HepG2 (cell line): ENCODE results near the gene LTC4S. TPM values are rescaled to one million over a fixed set of nuclear protein-coding genes. Genes with fewer than 3 reads are reported as not detected.

ENCODE experiments used
- ATAC-seq: fragments of 200-7000 bp; cut with Tn5 transposase; 3 replicates; pipeline ENCODE4 v1.9.1; 2020; ENCODE audit warnings: mild to moderate bottlenecking, moderate library complexity
- BruUV-seq: library from RNA; stranded (reverse); fragments of 400-500 nt; replicated peaks from 2 replicates; lab custom pipeline; 2021; lab: Mats Ljungman, UMichigan
- CTCF ChIA-PET: fragments of 300-600 bp; formaldehyde crosslinking; extraction: SDS; loops from one replicate; lab custom pipeline; 2021; ENCODE audit warnings: low total read pairs, inconsistent platforms, low intra/inter-chr PET ratio; lab: Yijun Ruan, JAX
- POLR2A ChIA-PET: fragments of 350-600 bp; sonication (Branson Sonifier 250); formaldehyde crosslinking; loops from one replicate; lab custom pipeline; 2020; ENCODE audit warnings: antibody characterized with exemption, inconsistent platforms; lab: Yijun Ruan, JAX
- DNase-seq: peaks from one replicate; pipeline ENCODE4 v3.0.0-alpha.2; 2015; ENCODE audit warnings: low spot score
- FAIRE-seq: peaks from 3 replicates; lab custom pipeline; 2011; peaks lifted over from hg19 to GRCh38; lab: Jason Lieb, UNC
- H2AFZ ChIP-seq: one replicate; pipeline ENCODE4 v1.6.1; 2011; ENCODE audit warnings: low read length, inconsistent platforms
- H3K27ac ChIP-seq: fragments of 300-600 bp; 3 replicates; pipeline ENCODE4 v1.8.0; 2011; ENCODE audit warnings: mixed run types, mild to moderate bottlenecking, mixed read lengths, low read length, inconsistent platforms; ENCODE audit not compliant: insufficient read depth; ENCODE audit errors: extremely low read length
- H3K27me3 ChIP-seq, 2 experiments: fragments of 200-600 bp in 1 of 2; 2 replicates in 1 of 2; 3 replicates in 1 of 2; pipeline versions ENCODE4 v1.6.0 to v1.8.0; 2011; ENCODE audit warnings: low read length in 2 of 2, mild to moderate bottlenecking in 2 of 2, moderate library complexity in 2 of 2, inconsistent platforms in 1 of 2; ENCODE audit not compliant: insufficient read depth in 2 of 2, control insufficient read depth in 1 of 2
- H3K36me3 ChIP-seq, 2 experiments: fragments of 200-600 bp in 1 of 2; replicated peaks in 1 of 2; 2 replicates in 1 of 2; 3 replicates in 1 of 2; pipeline versions ENCODE4 v1.5.1 to v1.8.0; 2011; ENCODE audit warnings: low read length in 2 of 2, inconsistent platforms in 1 of 2; ENCODE audit not compliant: insufficient read depth in 2 of 2, control insufficient read depth in 1 of 2
- H3K4me1 ChIP-seq: 2 replicates; pipeline ENCODE4 v1.5.1; 2012; ENCODE audit warnings: low read length, inconsistent platforms; ENCODE audit not compliant: insufficient read depth
- H3K4me2 ChIP-seq: 2 replicates; pipeline ENCODE4 v1.6.0; 2011; ENCODE audit warnings: low read depth, low read length, inconsistent platforms
- H3K4me3 ChIP-seq, 3 experiments: fragments of 200-600 bp in 1 of 3; sonication (generic), shearing (Covaris generic) in 1 of 3; replicated peaks in 1 of 3; 2 replicates each; pipeline ENCODE4 v1.5.1; 2011 to 2016; ENCODE audit warnings: low read length in 3 of 3, inconsistent platforms in 2 of 3, low read depth in 2 of 3, mild to moderate bottlenecking in 2 of 3, control low read depth in 1 of 3, mixed read lengths in 1 of 3; ENCODE audit not compliant: insufficient read depth in 1 of 3
- H3K79me2 ChIP-seq: one replicate; pipeline ENCODE4 v1.6.1; 2011; ENCODE audit warnings: low read length, inconsistent platforms; ENCODE audit not compliant: insufficient read depth
- H3K9ac ChIP-seq: 2 replicates; pipeline ENCODE4 v1.6.0; 2011; ENCODE audit warnings: mild to moderate bottlenecking, low read depth, low read length, inconsistent platforms; ENCODE audit not compliant: insufficient read depth
- H3K9me3 ChIP-seq: 2 replicates; pipeline ENCODE4 v1.5.1; 2012; ENCODE audit warnings: mild to moderate bottlenecking, low read length
- H4K20me1 ChIP-seq: 2 replicates; pipeline ENCODE4 v1.6.0; 2011; ENCODE audit warnings: inconsistent platforms, mild to moderate bottlenecking, low read length, moderate library complexity; ENCODE audit not compliant: insufficient read depth
- HDAC1 ChIP-seq: sonication (generic); formaldehyde crosslinking; IDR thresholded peaks from 2 replicates; pipeline ENCODE4 v1.5.1; 2020; ENCODE audit warnings: mild to moderate bottlenecking, missing genetic modification reagents
- IRF2 ChIP-seq: IDR thresholded peaks from 2 replicates; pipeline ENCODE4 v1.6.1; 2018; ENCODE audit warnings: missing genetic modification reagents, missing compliant biosample characterization
- NR2F6 ChIP-seq, 2 experiments: IDR thresholded peaks; 2 replicates each; pipeline ENCODE4 v1.6.1; 2016; ENCODE audit warnings: antibody characterized with exemption in 1 of 2, mild to moderate bottlenecking in 1 of 2
- POLR2A ChIP-seq, 2 experiments: IDR thresholded peaks; 2 replicates each; pipeline ENCODE4 v1.6.1; 2011; ENCODE audit warnings: low read depth in 2 of 2, low read length in 2 of 2, mild to moderate bottlenecking in 1 of 2, moderate library complexity in 1 of 2; ENCODE audit not compliant: insufficient read depth in 1 of 2
- RAD21 ChIP-seq: fragments of 450-650 bp; formaldehyde crosslinking; IDR thresholded peaks from 2 replicates; pipeline ENCODE4 v1.5.0; 2020; ENCODE audit warnings: mild to moderate bottlenecking
- SETDB1 ChIP-seq: sonication (generic); formaldehyde crosslinking; IDR thresholded peaks from 2 replicates; pipeline ENCODE4 v1.5.1; 2020; ENCODE audit warnings: missing genetic modification reagents, mild to moderate bottlenecking, borderline replicate concordance
- SIX4 ChIP-seq: sonication (generic); formaldehyde crosslinking; IDR thresholded peaks from 2 replicates; pipeline ENCODE4 v1.4.0; 2020; ENCODE audit warnings: missing genetic modification reagents
- SP5 ChIP-seq: IDR thresholded peaks from 2 replicates; pipeline ENCODE4 v1.6.1; 2016; ENCODE audit warnings: low read depth, borderline replicate concordance
- TARDBP ChIP-seq: sonication (generic); formaldehyde crosslinking; IDR thresholded peaks from 2 replicates; pipeline ENCODE4 v1.8.0; 2022; ENCODE audit warnings: mild to moderate bottlenecking, missing genetic modification reagents
- ZNF557 ChIP-seq: sonication (generic); formaldehyde crosslinking; IDR thresholded peaks from 2 replicates; pipeline ENCODE4 v1.4.0; 2020; ENCODE audit warnings: missing genetic modification reagents
- ZNF766 ChIP-seq: sonication (generic); formaldehyde crosslinking; IDR thresholded peaks from 2 replicates; pipeline ENCODE4 v1.5.0; 2020; ENCODE audit warnings: missing genetic modification reagents, borderline replicate concordance
- ZNF816 ChIP-seq: sonication (generic); formaldehyde crosslinking; IDR thresholded peaks from 2 replicates; pipeline ENCODE4 v1.8.0; 2022; ENCODE audit warnings: missing genetic modification reagents, mild to moderate bottlenecking, borderline replicate concordance
- WGBS: methylation state at CpG from one replicate; pipeline ENCODE4 v1.1.6; 2017; ENCODE audit warnings: low lambda C conversion rate; 5-methylcytosine and 5-hydroxymethylcytosine counted together
- in situ Hi-C: cut with HindIII; loops from 2 replicates; pipeline ENCODE4 v1.10.0; 2017; ENCODE audit warnings: low pct_unique_long_range_greater_than_20kb; ENCODE audit not compliant: extremely low pct_ligation_motif_present
- intact Hi-C: fragments of 100-400 bp; cut with micrococcal nuclease; formaldehyde crosslinking; loops from one replicate; pipeline ENCODE4 v1.10.0; 2022; ENCODE audit not compliant: unreplicated experiment
- polyA plus RNA-seq, 8 experiments: library from polyadenylated mRNA; depleted of rRNA in 3 of 8; stranded (reverse) in 7 of 8; unstranded in 1 of 8; fragments of >200 nt; fragmentation: Illumina TruSeq in 4 of 8; extraction: Trizol in 4 of 8; gene quantifications; 2 replicates each; pipeline versions ENCODE4 v1.2.1 to v1.2.3, GENCODE V29; 2011 to 2016; ENCODE audit warnings: low read depth in 4 of 8, missing spikeins in 1 of 8, mixed read lengths in 1 of 8; ENCODE audit not compliant: insufficient read depth in 1 of 8
- total RNA-seq, 5 experiments: library from RNA; depleted of rRNA; stranded (reverse); fragments of >200 nt; fragmentation: Illumina TruSeq; extraction: Trizol; gene quantifications; 2 replicates each; pipeline ENCODE4 v1.2.3, GENCODE V29; 2016; ENCODE audit warnings: low read depth in 1 of 5
- TF ChIP-seq, protein P1 (sequence below): sonication (generic); formaldehyde crosslinking; conservative IDR thresholded peaks from 2 replicates; pipeline ENCODE4 v1.4.0; 2020; ENCODE audit warnings: missing genetic modification reagents
- TF ChIP-seq, protein P2 (sequence below): sonication (generic); formaldehyde crosslinking; IDR thresholded peaks from 2 replicates; pipeline ENCODE4 v1.5.1; 2020; ENCODE audit warnings: missing genetic modification reagents, mild to moderate bottlenecking, borderline replicate concordance
- TF ChIP-seq, protein P3 (sequence below): sonication (generic); formaldehyde crosslinking; IDR thresholded peaks from 2 replicates; pipeline ENCODE4 v1.4.0; 2020; ENCODE audit warnings: mild to moderate bottlenecking, missing genetic modification reagents

LTC4S gene
- total and polyA plus RNA-seq, 2 of the 13 experiments (the other 11 are each of a cell fraction or from before 2014, with no cell fraction given): 0.35 TPM; not detected in 1

DNA sequence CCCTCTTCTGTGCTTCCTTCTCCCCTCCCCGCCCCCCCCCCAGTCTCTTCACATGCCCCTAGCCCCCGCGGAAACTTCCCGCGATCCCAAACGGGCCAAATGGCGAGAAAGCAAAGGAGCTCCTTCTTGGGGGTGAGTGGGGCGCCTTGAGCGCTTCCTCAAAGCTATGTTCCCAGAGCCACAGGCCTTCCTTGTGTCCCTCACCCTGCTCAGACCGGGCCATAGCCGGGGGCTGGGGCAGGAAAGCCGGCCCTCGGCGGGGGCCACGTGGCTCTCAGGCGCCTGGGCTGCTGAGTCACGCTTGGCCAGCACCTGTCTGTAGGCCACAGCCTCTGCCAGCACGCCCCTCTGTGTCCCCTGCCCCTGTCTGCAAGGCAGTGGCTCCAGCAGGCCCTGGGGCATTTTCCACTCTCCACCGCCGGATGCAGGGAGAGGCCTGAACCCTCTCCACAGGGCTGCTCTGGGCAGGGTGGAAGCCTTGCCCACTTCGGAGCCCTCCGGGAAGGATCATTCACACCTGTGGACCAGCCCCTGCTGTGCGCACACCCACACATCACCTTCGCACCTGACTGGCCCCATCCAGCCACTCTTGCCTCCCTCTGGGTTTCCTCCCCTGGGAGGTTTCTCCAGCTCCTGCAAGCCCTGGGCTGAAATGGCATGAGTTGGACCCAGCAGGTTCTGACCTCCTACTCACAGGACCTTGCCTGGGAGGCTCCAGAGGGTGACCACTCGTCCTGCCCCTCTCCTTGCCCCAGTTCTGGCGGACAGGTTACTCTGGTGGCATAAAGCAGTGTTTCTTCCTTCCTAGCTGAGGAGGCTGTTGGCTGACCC, 25.7 kb downstream of the LTC4S start:
- ChIA-PET POLR2A (interaction anchor here (0.5 to 5.3 kb wide), 15 partner anchors 8 to 271 kb away, joined by 3 to 115 read pairs (median 5); partner anchors contain the start of genes CBY3, HNRNPH1, MAML1 and MGAT4B), CTCF (no interaction called here)
- 2% methylated on average over 7 of the region's 26 CpGs for WGBS
- no TSS peak for BruUV-seq
- FAIRE-seq (no peak), ATAC-seq (peak; percentile 66), DNase-seq (peak; percentile 82)
- H3K9ac ChIP-seq: peak overlapping the region; percentile 100
- H3K9me3 ChIP-seq: no peaks in the 10 kb centered on the region
- H2AFZ ChIP-seq: no peak overlapping the region
- peak overlapping the region; percentile 92 for H3K4me2 ChIP-seq
- in situ Hi-C loops (no loop called here), intact Hi-C loops (loop anchor here (1.0 to 2.0 kb wide), 2 partner anchors 11 to 15 kb away; no protein-coding TSS in a partner anchor)
- H4K20me1 ChIP-seq: peaks cover 32% of the 10 kb centered on the region
- peaks cover 40% of the 10 kb centered on the region for H3K79me2 ChIP-seq
- no peaks in the 10 kb centered on the region for H3K27me3 ChIP-seq
- H3K4me3 ChIP-seq: peak overlapping the region; percentile 36 to 99 (median 97); a peak in 5 of 6 replicates
- peaks cover 11 to 14% of the 10 kb centered on the region in 2 experiments; a peak in 4 of 5 replicates for H3K36me3 ChIP-seq
- H3K4me1 ChIP-seq: peaks cover 58% of the 10 kb centered on the region
- peak overlapping the region; percentile 99 for H3K27ac ChIP-seq
- TF ChIP-seq SETDB1 (CRISPR knock-in tag) (no peak), ZNF766 (CRISPR knock-in tag) (peak; percentile 39; the same call in 1 of the 2 replicates), SP5 (no peak), RAD21 (CRISPR knock-in tag) (peak; percentile 49), IRF2 (peak; percentile 47; the same call in 1 of the 2 replicates), SIX4 (CRISPR knock-in tag) (no peak), TARDBP (CRISPR knock-in tag) (no peak; the same call in 1 of the 2 replicates), POLR2A (IDR thresholded peaks at IDR 0.05; ENCODE audit: insufficient read depth in 1 of 2, low read depth in 2 of 2, low read length in 2 of 2) (peak in 1 of 2 experiments; percentile 63; a peak in 2 of 4 replicates), HDAC1 (CRISPR knock-in tag) (peak; percentile 68; the same call in 1 of the 2 replicates), NR2F6 (IDR thresholded peaks at IDR 0.05) (no peak), NR2F6 (CRISPR knock-in tag; IDR thresholded peaks at IDR 0.05) (0 out of 2 replicates have a peak, but pooled peaks have one; percentile 40), ZNF816 (CRISPR knock-in tag) (peak; percentile 67), ZNF557 (CRISPR knock-in tag) (peak; percentile 72; the same call in 1 of the 2 replicates)
- TF ChIP-seq, protein P1, sequence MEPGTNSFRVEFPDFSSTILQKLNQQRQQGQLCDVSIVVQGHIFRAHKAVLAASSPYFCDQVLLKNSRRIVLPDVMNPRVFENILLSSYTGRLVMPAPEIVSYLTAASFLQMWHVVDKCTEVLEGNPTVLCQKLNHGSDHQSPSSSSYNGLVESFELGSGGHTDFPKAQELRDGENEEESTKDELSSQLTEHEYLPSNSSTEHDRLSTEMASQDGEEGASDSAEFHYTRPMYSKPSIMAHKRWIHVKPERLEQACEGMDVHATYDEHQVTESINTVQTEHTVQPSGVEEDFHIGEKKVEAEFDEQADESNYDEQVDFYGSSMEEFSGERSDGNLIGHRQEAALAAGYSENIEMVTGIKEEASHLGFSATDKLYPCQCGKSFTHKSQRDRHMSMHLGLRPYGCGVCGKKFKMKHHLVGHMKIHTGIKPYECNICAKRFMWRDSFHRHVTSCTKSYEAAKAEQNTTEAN (CRISPR knock-in tag): 0 out of 2 replicates have a peak, but pooled peaks have one; percentile 8
- TF ChIP-seq, protein P2, sequence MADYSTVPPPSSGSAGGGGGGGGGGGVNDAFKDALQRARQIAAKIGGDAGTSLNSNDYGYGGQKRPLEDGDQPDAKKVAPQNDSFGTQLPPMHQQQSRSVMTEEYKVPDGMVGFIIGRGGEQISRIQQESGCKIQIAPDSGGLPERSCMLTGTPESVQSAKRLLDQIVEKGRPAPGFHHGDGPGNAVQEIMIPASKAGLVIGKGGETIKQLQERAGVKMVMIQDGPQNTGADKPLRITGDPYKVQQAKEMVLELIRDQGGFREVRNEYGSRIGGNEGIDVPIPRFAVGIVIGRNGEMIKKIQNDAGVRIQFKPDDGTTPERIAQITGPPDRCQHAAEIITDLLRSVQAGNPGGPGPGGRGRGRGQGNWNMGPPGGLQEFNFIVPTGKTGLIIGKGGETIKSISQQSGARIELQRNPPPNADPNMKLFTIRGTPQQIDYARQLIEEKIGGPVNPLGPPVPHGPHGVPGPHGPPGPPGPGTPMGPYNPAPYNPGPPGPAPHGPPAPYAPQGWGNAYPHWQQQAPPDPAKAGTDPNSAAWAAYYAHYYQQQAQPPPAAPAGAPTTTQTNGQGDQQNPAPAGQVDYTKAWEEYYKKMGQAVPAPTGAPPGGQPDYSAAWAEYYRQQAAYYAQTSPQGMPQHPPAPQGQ (CRISPR knock-in tag): no peak
- TF ChIP-seq, protein P3, sequence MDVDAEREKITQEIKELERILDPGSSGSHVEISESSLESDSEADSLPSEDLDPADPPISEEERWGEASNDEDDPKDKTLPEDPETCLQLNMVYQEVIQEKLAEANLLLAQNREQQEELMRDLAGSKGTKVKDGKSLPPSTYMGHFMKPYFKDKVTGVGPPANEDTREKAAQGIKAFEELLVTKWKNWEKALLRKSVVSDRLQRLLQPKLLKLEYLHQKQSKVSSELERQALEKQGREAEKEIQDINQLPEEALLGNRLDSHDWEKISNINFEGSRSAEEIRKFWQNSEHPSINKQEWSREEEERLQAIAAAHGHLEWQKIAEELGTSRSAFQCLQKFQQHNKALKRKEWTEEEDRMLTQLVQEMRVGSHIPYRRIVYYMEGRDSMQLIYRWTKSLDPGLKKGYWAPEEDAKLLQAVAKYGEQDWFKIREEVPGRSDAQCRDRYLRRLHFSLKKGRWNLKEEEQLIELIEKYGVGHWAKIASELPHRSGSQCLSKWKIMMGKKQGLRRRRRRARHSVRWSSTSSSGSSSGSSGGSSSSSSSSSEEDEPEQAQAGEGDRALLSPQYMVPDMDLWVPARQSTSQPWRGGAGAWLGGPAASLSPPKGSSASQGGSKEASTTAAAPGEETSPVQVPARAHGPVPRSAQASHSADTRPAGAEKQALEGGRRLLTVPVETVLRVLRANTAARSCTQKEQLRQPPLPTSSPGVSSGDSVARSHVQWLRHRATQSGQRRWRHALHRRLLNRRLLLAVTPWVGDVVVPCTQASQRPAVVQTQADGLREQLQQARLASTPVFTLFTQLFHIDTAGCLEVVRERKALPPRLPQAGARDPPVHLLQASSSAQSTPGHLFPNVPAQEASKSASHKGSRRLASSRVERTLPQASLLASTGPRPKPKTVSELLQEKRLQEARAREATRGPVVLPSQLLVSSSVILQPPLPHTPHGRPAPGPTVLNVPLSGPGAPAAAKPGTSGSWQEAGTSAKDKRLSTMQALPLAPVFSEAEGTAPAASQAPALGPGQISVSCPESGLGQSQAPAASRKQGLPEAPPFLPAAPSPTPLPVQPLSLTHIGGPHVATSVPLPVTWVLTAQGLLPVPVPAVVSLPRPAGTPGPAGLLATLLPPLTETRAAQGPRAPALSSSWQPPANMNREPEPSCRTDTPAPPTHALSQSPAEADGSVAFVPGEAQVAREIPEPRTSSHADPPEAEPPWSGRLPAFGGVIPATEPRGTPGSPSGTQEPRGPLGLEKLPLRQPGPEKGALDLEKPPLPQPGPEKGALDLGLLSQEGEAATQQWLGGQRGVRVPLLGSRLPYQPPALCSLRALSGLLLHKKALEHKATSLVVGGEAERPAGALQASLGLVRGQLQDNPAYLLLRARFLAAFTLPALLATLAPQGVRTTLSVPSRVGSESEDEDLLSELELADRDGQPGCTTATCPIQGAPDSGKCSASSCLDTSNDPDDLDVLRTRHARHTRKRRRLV: peak; percentile 66
